ENCODE results near the gene POU3F1.

POU3F1 gene

GRCh38 chr1:38004284-38005108, 42.1 kb downstream of the POU3F1 start:
- DNase-seq (ENCODE audit: low read depth) = no peak

GRCh38 chr1:38003261-38004250, 43.0 kb downstream of the POU3F1 start:
- DNase-seq (ENCODE audit: low read depth) = no peak

GRCh38 chr1:38000529-38001455, 45.8 kb downstream of the POU3F1 start:
- no peak for DNase-seq (ENCODE audit: low read depth)

- no peak for DNase-seq (ENCODE audit: low read depth)
These were observed 46.4 kb downstream of the POU3F1 start for GRCh38 chr1:38000233-38000528.

- no peak for DNase-seq (ENCODE audit: low read depth)
These were observed 47.0 kb downstream of the POU3F1 start for GRCh38 chr1:37999430-38000232.

GRCh38 chr1:37998913-37999429, 47.6 kb downstream of the POU3F1 start:
- no peak for DNase-seq (ENCODE audit: low read depth)

- no peak for DNase-seq (ENCODE audit: low read depth)
These were observed 48.3 kb downstream of the POU3F1 start for GRCh38 chr1:37998089-37998808.

GRCh38 chr1:37997256-37998088, 49.1 kb downstream of the POU3F1 start:
- DNase-seq (ENCODE audit: low read depth) = no peak

- no peak for DNase-seq (ENCODE audit: low read depth)
These were observed 50.7 kb downstream of the POU3F1 start for GRCh38 chr1:37995751-37996345.

GRCh38 chr1:37994886-37995566, 51.6 kb downstream of the POU3F1 start:
- no peak for DNase-seq (ENCODE audit: low read depth)
